ENCODE results near the gene RGS16.

DNA sequence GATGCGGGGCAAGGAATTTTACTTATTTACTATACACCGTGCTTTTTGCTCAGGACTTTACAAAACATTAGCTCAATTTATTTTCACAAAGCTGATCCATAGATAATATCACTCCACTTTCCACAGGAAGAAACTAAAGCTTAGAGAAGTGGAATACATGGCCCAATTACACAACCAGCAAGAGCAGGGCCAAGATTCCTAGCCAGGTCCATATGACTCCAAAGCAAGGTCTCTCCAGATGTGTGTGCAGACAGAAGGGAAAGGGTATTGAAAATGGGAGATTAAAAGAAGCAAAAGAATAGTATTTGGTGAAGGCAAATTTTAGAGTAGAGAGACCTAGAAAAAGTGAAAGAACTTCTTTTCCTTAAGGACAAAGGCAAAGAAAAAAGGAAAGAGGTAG, 49.8 kb upstream of the RGS16 start:
- TF ChIP-seq, protein P1, sequence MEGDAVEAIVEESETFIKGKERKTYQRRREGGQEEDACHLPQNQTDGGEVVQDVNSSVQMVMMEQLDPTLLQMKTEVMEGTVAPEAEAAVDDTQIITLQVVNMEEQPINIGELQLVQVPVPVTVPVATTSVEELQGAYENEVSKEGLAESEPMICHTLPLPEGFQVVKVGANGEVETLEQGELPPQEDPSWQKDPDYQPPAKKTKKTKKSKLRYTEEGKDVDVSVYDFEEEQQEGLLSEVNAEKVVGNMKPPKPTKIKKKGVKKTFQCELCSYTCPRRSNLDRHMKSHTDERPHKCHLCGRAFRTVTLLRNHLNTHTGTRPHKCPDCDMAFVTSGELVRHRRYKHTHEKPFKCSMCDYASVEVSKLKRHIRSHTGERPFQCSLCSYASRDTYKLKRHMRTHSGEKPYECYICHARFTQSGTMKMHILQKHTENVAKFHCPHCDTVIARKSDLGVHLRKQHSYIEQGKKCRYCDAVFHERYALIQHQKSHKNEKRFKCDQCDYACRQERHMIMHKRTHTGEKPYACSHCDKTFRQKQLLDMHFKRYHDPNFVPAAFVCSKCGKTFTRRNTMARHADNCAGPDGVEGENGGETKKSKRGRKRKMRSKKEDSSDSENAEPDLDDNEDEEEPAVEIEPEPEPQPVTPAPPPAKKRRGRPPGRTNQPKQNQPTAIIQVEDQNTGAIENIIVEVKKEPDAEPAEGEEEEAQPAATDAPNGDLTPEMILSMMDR (IDR thresholded peaks at IDR 0.05; ENCODE audit: borderline replicate concordance, extremely low read depth, low read length, poor library complexity, severe bottlenecking): no peak
- no peak for TF ChIP-seq EZH2 (IDR thresholded peaks at IDR 0.05; ENCODE audit: borderline replicate concordance, low read depth, low read length, severe bottlenecking)
